Endothelial cell of umbilical vein (primary cell): ENCODE data around the gene TACC3.

ENCODE experiments used
- CTCF ChIP-seq, 2 donors: IDR thresholded peaks; 1 replicate in 1 of 2; 2 replicates in 1 of 2; pipeline ENCODE4 v1.5.1; 2011; ENCODE audit warnings: low read length in 2 of 2, mild to moderate bottlenecking in 2 of 2, moderate library complexity in 2 of 2, control low read depth in 1 of 2, inconsistent platforms in 1 of 2, low read depth in 1 of 2; ENCODE audit not compliant: insufficient read depth in 1 of 2; ENCODE audit errors: extremely low read depth in 1 of 2
- EZH2 ChIP-seq: IDR thresholded peaks from 2 replicates; pipeline ENCODE4 v1.6.1; 2012; ENCODE audit warnings: borderline replicate concordance, low read depth, mild to moderate bottlenecking, moderate library complexity, low read length, inconsistent platforms; ENCODE audit not compliant: severe bottlenecking
- FOS ChIP-seq: IDR thresholded peaks from 2 replicates; pipeline ENCODE4 v1.6.1; 2011; ENCODE audit warnings: mild to moderate bottlenecking, low read length, moderate library complexity, borderline replicate concordance; ENCODE audit not compliant: insufficient read depth
- MAX ChIP-seq: IDR thresholded peaks from 2 replicates; pipeline ENCODE4 v1.6.1; 2011; ENCODE audit not compliant: insufficient read depth, insufficient read length
- POLR2A ChIP-seq: IDR thresholded peaks from 2 replicates; pipeline ENCODE4 v1.6.1; 2012; ENCODE audit warnings: low read depth, mild to moderate bottlenecking, control low read depth, low read length
- POLR2AphosphoS5 ChIP-seq: IDR thresholded peaks from 2 replicates; pipeline ENCODE4 v1.6.1; 2012; ENCODE audit warnings: low read depth, mild to moderate bottlenecking, control low read depth, low read length, moderate library complexity; ENCODE audit not compliant: insufficient read depth

DNA sequence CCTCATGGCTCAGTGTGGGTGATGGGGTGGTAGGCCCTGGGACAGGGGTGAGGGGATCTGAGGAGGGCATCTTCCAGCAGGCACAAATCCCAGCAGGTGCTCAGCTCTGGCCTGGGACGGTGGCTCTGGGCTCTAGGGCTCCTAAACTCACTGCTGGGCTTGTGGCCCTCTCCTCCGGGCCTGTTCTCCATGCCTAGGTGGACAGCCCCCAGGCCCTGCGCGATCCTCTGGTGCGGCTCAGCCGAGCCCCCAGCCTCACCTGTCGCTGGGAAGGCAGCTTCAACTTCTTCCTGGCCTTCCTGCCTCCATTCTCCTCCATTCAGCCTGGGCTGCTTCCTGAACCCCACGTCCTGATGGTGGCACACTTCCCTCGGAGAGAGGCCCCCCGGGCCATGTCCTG lies 52.4 kb downstream of the TACC3 start:
- TF ChIP-seq CTCF (IDR thresholded peaks at IDR 0.05; ENCODE audit: extremely low read depth in 1 of 2, insufficient read depth in 1 of 2, low read depth in 1 of 2, low read length in 2 of 2) (no peak), POLR2A (no peak), EZH2 (no peak), POLR2AphosphoS5 (no peak), FOS (no peak), MAX (no peak)
